ENCODE data around the gene BAIAP2. TPM values are rescaled to one million over a fixed set of nuclear protein-coding genes. Genes with fewer than 3 reads are reported as not detected.
"Not testable (repeated sequence)": the region's sequence is repeated elsewhere in the genome, so short reads cannot be mapped to it uniquely, and the experiment has no call there.

BAIAP2 gene
- polyA plus RNA-seq, 5 donors: 32.0 to 57.6 (median 48.4) TPM

- no peak for DNase-seq
Measured at GRCh38 chr17:80999536-81000333, 35.2 kb upstream of the BAIAP2 start.

- no peak for DNase-seq
Measured at GRCh38 chr17:81000334-81000630, 34.7 kb upstream of the BAIAP2 start.

- DNase-seq: no peak
Measured at GRCh38 chr17:81000631-81001357, 34.2 kb upstream of the BAIAP2 start.

- DNase-seq: no peak
Measured at GRCh38 chr17:81002013-81002384, 33.0 kb upstream of the BAIAP2 start.

GRCh38 chr17:81002409-81003361 lies 32.3 kb upstream of the BAIAP2 start:
- no peak for DNase-seq

- no peak for DNase-seq
Measured at GRCh38 chr17:81003711-81004475, 31.1 kb upstream of the BAIAP2 start.

GRCh38 chr17:81006891-81007290 lies 28.1 kb upstream of the BAIAP2 start:
- no peak for DNase-seq

GRCh38 chr17:81008140-81008539 lies 26.8 kb upstream of the BAIAP2 start:
- DNase-seq: no peak

GRCh38 chr17:81009136-81009535 lies 25.8 kb upstream of the BAIAP2 start:
- DNase-seq: no peak

- DNase-seq: no peak
Measured at GRCh38 chr17:81010935-81011334, 24.0 kb upstream of the BAIAP2 start.

- no peak for DNase-seq
Measured at GRCh38 chr17:81011951-81012350, 23.0 kb upstream of the BAIAP2 start.

- no peak for DNase-seq
Measured at GRCh38 chr17:81012574-81013447, 22.1 kb upstream of the BAIAP2 start.

GRCh38 chr17:81013642-81014041 lies 21.3 kb upstream of the BAIAP2 start:
- no peak for DNase-seq

GRCh38 chr17:81015136-81015535 lies 19.8 kb upstream of the BAIAP2 start:
- DNase-seq: no peak

- DNase-seq: no peak
Measured at GRCh38 chr17:81016575-81016974, 18.4 kb upstream of the BAIAP2 start.

- DNase-seq: not testable (repeated sequence)
Measured at GRCh38 chr17:81017330-81017729, 17.6 kb upstream of the BAIAP2 start.

- DNase-seq: peak; percentile 62 to 72
Measured at GRCh38 chr17:81018044-81018802, 16.7 kb upstream of the BAIAP2 start.

- no peak for DNase-seq
Measured at GRCh38 chr17:81019563-81020442, 15.1 kb upstream of the BAIAP2 start.

GRCh38 chr17:81020443-81020766 lies 14.5 kb upstream of the BAIAP2 start:
- DNase-seq: no peak
